NOMO-1 treated with DMSO at 0.1 percent for 48 hours (cell line): Measurements from ENCODE around the gene TGDS.

ENCODE experiments used
- DNase-seq: peaks from one replicate; lab custom pipeline; 2025; ENCODE audit not compliant: unreplicated experiment; lab: John Stamatoyannopoulos, UW

TGDS gene

GRCh38 chr13:94601446-94602431 lies 5.8 kb upstream of the TGDS start, which contains the start of gene GPR180:
Gene GPR180, plus strand, starts transcription at chr13:94601857. Its CDS starts 71 bp downstream, at chr13:94601928.
- DNase-seq, result peak; percentile 99

- DNase-seq, result no peak
These were observed 3.9 kb upstream of the TGDS start for GRCh38 chr13:94599877-94600276.

GRCh38 chr13:94598281-94598680 lies 2.3 kb upstream of the TGDS start:
- no peak for DNase-seq

- no peak for DNase-seq
These were observed 621 bp upstream of the TGDS start for GRCh38 chr13:94596575-94596971.

GRCh38 chr13:94595001-94595949 lies 677 bp downstream of the TGDS start:
- peak; percentile 66 for DNase-seq

- no peak for DNase-seq
These were observed 5.2 kb downstream of the TGDS start for GRCh38 chr13:94590744-94591143.

GRCh38 chr13:94588541-94588940 lies 7.4 kb downstream of the TGDS start:
- DNase-seq, result no peak

- DNase-seq, result no peak
These were observed 9.6 kb downstream of the TGDS start for GRCh38 chr13:94586371-94586770.

- DNase-seq, result no peak
These were observed 10.3 kb downstream of the TGDS start for GRCh38 chr13:94585543-94586101.

GRCh38 chr13:94583926-94584325 lies 12.0 kb downstream of the TGDS start:
- no peak for DNase-seq

GRCh38 chr13:94579063-94579462 lies 16.9 kb downstream of the TGDS start:
- no peak for DNase-seq

GRCh38 chr13:94569615-94570014 lies 26.3 kb downstream of the TGDS start:
- no peak for DNase-seq

- no peak for DNase-seq
These were observed 27.5 kb downstream of the TGDS start for GRCh38 chr13:94568443-94568842.

GRCh38 chr13:94567581-94567980 lies 28.4 kb downstream of the TGDS start:
- no peak for DNase-seq

- no peak for DNase-seq
These were observed 34.8 kb downstream of the TGDS start for GRCh38 chr13:94561126-94561525.

GRCh38 chr13:94560116-94560515 lies 35.8 kb downstream of the TGDS start:
- DNase-seq, result no peak

GRCh38 chr13:94559222-94559795 lies 36.6 kb downstream of the TGDS start:
- DNase-seq, result no peak

- DNase-seq, result no peak
These were observed 37.2 kb downstream of the TGDS start for GRCh38 chr13:94558716-94559115.

GRCh38 chr13:94557684-94558235 lies 38.2 kb downstream of the TGDS start:
- DNase-seq, result no peak

- DNase-seq, result no peak
These were observed 39.3 kb downstream of the TGDS start for GRCh38 chr13:94556621-94557020.

- no peak for DNase-seq
These were observed 39.9 kb downstream of the TGDS start for GRCh38 chr13:94556041-94556440.
